Transverse colon (tissue), 4 donors: ENCODE results near the gene PDZRN3.

ENCODE experiments used
- EP300 ChIP-seq: sonication (generic); formaldehyde crosslinking; IDR thresholded peaks from one replicate; pipeline ENCODE4 v1.6.1; 2017; ENCODE audit warnings: antibody characterized with exemption, low read depth
- POLR2A ChIP-seq: fragments of 450-650 bp; IDR thresholded peaks from one replicate; pipeline ENCODE4 v1.6.1; 2016; ENCODE audit warnings: antibody characterized with exemption, mild to moderate bottlenecking, moderate library complexity
- POLR2AphosphoS5 ChIP-seq, 3 donors: sonication (generic); formaldehyde crosslinking; IDR thresholded peaks; one replicate each; pipeline ENCODE4 v1.6.1; 2016; ENCODE audit warnings: antibody characterized with exemption in 3 of 3
- TF ChIP-seq, protein P1 (sequence below), 5 experiments: fragments of 200-600 bp in 3 of 5; fragments of 450-650 bp in 2 of 5; sonication (generic) in 3 of 5; IDR thresholded peaks; 1 replicate in 2 of 5; 2 replicates in 3 of 5; pipeline ENCODE4 v1.5.1; 2016 to 2017; ENCODE audit warnings: antibody characterized with exemption in 5 of 5, inconsistent platforms in 3 of 5, mild to moderate bottlenecking in 2 of 5, moderate library complexity in 1 of 5

DNA sequence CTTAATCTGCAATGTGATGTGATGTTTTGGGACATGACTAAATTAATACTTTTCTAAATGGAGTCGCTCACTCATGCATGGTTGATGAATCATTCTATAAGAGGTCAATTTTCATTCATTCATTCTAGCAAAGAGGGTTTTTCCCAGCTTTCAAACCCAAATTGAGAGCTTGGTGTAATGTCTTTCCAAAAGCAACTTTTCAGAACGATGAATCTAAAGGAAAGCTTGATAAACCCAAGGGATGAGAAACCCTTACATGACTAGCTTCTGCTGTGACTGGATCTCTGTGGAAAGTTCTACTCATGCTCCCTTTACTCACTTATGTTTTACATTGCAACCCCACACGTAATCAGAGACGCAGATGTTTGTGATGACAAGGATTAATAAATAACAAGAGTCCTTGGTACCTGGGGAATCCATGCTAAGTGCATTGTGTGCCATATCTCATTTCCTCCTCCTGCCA lies 47.7 kb downstream of the PDZRN3 start:
- TF ChIP-seq, protein P1, sequence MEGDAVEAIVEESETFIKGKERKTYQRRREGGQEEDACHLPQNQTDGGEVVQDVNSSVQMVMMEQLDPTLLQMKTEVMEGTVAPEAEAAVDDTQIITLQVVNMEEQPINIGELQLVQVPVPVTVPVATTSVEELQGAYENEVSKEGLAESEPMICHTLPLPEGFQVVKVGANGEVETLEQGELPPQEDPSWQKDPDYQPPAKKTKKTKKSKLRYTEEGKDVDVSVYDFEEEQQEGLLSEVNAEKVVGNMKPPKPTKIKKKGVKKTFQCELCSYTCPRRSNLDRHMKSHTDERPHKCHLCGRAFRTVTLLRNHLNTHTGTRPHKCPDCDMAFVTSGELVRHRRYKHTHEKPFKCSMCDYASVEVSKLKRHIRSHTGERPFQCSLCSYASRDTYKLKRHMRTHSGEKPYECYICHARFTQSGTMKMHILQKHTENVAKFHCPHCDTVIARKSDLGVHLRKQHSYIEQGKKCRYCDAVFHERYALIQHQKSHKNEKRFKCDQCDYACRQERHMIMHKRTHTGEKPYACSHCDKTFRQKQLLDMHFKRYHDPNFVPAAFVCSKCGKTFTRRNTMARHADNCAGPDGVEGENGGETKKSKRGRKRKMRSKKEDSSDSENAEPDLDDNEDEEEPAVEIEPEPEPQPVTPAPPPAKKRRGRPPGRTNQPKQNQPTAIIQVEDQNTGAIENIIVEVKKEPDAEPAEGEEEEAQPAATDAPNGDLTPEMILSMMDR (IDR thresholded peaks at IDR 0.05): no peak
- no peak for TF ChIP-seq POLR2AphosphoS5 (IDR thresholded peaks at IDR 0.05)
- no peak for TF ChIP-seq EP300
- no peak for TF ChIP-seq POLR2A
